Measurements from ENCODE around the gene FBXO3. TPM values are rescaled to one million over a fixed set of nuclear protein-coding genes. Genes with fewer than 3 reads are reported as not detected.

The FBXO3 gene
- total and polyA plus RNA-seq, 2 of the 13 experiments (the other 11 are each of a cell fraction or from before 2014, with no cell fraction given) = 20.4 to 27.6 TPM

GRCh38 chr11:33691066-33691864 is 83.1 kb downstream of the FBXO3 start (continued):
- TF ChIP-seq ZNF710 (CRISPR knock-in tag; IDR thresholded peaks at IDR 0.05; ENCODE audit: borderline replicate concordance) (no peak), GPBP1L1 (CRISPR knock-in tag; IDR thresholded peaks at IDR 0.05) (no peak), ZNF580 (CRISPR knock-in tag; IDR thresholded peaks at IDR 0.05; ENCODE audit: borderline replicate concordance, low read depth) (peak; percentile 35; the same call in 1 of the 2 replicates), MNT (IDR thresholded peaks at IDR 0.05) (no peak), PCBP2 (optimal IDR thresholded peaks at IDR 0.05; ENCODE audit: low read depth, low read length, poor library complexity, severe bottlenecking) (no peak), ATF3 (CRISPR knock-in tag; IDR thresholded peaks at IDR 0.05) (no peak), REXO4 (CRISPR knock-in tag; IDR thresholded peaks at IDR 0.05; ENCODE audit: borderline replicate concordance) (no peak), CCDC6 (CRISPR knock-in tag; IDR thresholded peaks at IDR 0.05) (no peak), ZNF260 (CRISPR knock-in tag; IDR thresholded peaks at IDR 0.05; ENCODE audit: borderline replicate concordance, low read depth) (no peak), FOXP1 (IDR thresholded peaks at IDR 0.05) (no peak), FOXP1 (CRISPR knock-in tag; IDR thresholded peaks at IDR 0.05) (peak; percentile 66), ZNF3 (CRISPR knock-in tag; IDR thresholded peaks at IDR 0.05) (no peak), THAP8 (CRISPR knock-in tag; IDR thresholded peaks at IDR 0.05; ENCODE audit: borderline replicate concordance) (no peak), NONO (IDR thresholded peaks at IDR 0.05) (no peak), NONO (CRISPR knock-in tag; conservative IDR thresholded peaks at IDR 0.05) (no peak), ZNF24 (IDR thresholded peaks at IDR 0.05) (no peak), ZNF780A (CRISPR knock-in tag; IDR thresholded peaks at IDR 0.05) (no peak), ZNF558 (CRISPR knock-in tag; IDR thresholded peaks at IDR 0.05; ENCODE audit: borderline replicate concordance) (no peak), ZNF224 (CRISPR knock-in tag; IDR thresholded peaks at IDR 0.05) (no peak), PAF1 (CRISPR knock-in tag; IDR thresholded peaks at IDR 0.05) (no peak)

Measured in HepG2 (cell line).